HG03571 (cell line): ENCODE results near the gene CITED2.

Source experiments
- ATAC-seq: cut with Tn5 transposase; IDR thresholded peaks from one replicate; pipeline ENCODE4 v1.9.1; 2021; ENCODE audit not compliant: unreplicated experiment

The CITED2 gene

DNA sequence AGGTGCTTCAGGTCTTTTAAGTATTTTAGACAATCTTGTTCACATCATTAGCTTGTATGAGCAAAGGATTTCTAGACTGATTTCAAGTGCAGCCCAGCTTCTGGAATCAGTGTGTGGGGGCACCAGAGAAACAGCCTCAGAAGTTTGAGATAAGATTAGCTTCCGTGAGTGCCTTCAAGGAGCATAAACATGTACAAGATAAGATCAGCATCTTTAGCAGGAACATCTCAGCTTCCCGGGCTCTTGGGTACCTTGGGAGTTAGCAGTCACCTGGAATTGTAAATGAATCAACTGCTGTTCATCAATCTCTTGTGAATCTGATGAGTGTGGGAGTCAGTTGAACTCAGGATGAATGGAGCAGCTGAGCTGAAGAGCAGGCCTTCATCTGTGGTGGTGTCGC is 12.0 kb upstream of the CITED2 start:
- no peak for ATAC-seq

DNA sequence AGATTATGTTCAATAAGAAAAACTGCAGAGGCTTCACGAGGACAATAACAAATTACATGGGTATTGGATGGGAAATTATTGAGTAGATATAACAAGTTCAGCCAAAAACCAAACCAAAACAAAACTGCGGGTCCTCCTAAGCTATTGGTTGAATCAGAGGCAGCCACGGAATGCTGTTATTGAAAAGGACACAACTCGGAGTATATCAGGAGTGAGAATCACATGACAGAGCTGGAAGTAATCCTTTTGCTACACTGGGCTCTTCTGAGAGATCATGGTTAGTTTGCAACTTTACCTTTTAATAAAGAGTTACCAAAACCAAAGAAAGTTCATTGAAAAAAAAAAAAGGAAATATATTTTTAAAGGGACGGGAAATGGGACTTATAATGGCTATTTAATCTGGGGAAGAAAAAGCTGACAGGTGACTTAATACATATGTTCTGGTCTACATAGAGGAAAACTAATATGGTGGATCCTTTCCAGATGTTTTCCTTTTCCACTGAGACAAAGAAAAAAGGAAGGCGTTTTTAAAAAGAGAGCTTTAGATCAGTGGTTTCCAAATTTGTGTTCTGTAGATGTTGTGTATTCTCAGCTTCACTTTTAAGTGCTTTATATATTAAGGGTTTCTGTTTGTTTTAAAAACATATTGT is 6.9 kb upstream of the CITED2 start:
- ATAC-seq: no peak

DNA sequence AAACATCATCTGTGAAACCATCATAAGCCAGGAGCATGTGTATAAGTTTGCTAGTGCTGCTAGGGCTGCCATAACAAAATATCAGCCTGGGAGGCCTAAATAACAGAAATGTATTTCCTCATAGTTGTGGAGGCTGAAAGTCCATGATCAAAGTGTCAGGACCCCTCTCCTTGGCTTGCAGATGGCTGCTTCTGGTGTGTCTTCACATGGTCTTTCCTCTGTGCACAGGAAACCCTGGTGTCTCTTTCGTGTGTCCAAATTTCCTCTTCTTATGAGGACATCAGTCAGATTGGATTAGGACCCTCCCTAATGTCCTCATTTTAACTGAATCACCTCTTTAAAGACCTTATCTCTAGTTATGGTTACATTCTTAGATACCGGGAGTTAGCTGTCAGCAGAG is 6.2 kb upstream of the CITED2 start:
- no peak for ATAC-seq

DNA sequence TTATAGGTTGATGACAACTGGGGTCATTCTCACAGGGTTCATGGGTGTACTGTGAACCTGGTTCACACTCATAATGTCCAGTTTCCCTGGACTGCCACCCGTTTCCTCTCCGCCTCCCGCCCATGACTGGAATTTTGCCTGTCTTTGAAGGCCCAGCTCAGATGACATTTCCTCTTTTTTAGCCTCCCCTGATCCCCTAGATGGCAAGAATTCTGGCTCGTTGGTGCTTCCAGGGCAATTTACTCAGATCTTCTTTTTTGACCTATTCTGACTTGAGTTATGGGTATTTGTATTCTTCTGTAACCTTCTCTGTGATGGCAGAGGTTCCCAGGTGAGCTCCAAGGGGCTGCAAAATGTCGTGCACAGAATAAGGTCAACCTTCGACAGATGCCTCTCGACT is 5.7 kb upstream of the CITED2 start:
- no peak for ATAC-seq

DNA sequence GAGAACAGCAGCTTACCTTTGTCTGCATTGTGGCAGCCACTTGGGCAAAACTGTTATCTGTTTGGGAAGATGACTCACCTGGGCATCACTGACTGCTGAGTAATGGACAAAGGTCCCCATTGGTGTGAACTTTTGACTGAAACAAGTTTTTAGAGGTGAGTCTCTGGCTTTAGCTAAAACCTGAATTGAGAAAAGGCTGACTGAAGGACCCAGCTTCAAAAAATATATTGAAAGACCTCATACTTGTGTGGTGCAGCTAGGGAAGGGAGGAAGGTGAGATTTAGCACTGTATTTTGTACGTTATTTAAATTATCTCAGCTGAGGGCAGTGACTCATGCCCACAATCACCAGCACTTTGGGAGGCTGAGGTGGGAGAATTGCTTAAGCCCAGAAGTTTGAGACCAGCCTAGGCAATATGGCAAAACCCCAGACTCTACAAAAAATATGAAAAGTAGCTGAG is 4.5 kb upstream of the CITED2 start:
- ATAC-seq: no peak

DNA sequence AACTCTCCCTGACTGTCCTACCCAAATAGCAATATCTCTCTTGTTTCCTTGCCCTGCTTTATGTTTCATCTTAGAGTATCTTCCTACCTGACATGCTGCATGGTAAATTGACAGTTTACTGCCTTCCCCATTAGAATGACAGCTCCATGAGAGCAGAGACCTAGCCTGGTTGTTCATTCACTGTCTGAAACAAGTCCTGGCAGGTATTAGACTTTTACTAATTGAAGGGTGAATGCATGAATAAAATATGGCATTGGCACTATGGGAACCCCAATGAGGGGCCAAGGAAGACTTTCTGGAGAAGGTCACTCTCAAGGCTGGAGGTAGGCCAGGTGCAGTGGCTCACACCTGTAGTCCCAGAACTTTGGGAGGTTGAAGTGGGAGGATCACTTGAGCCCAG is 3.8 kb upstream of the CITED2 start:
- ATAC-seq: no peak

DNA sequence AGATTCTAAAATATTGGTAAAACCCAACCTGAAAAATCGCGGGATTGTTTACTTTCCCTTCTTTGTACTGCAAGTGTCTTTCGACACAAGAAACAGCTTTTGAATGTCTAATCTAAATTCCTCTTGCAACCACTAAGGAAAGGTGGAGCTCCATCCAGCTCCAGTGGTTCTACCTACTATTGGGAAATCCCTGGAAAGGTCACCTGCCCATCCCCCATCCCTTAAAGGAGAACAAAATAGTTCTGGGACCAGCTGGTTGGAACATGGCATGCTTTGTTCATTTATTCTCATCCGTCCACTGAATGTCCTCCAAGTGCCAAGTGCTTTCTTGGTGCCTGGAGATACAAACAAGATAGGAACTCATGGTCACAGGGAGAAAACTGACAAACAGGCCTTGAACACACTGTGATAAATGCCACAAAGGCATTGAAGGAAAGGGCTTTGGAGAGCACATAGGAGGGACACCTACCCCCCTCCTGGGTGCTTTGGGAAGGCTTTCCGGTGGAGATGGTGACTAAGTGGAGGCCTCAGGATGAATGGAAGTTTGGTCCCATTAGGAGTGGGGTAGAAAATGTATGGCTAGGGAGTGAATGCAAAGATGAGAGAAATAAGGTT is 2.3 kb upstream of the CITED2 start:
- no peak for ATAC-seq

DNA sequence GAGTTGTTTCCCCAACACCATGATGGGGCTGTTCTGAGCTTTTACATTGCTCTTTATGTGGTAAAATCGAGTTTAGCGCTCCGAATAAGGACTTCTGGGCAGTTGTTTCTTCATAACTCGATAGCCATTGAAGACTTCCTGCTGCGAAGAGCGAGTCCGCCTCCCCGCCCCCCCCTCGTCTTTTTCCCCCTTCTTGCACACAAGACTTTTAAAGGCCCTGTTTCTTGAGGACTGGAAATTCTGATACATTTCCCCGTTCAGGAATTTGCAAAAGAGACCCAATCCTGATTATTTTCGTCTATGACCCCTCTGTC is 1.5 kb upstream of the CITED2 start:
- ATAC-seq: no peak

DNA sequence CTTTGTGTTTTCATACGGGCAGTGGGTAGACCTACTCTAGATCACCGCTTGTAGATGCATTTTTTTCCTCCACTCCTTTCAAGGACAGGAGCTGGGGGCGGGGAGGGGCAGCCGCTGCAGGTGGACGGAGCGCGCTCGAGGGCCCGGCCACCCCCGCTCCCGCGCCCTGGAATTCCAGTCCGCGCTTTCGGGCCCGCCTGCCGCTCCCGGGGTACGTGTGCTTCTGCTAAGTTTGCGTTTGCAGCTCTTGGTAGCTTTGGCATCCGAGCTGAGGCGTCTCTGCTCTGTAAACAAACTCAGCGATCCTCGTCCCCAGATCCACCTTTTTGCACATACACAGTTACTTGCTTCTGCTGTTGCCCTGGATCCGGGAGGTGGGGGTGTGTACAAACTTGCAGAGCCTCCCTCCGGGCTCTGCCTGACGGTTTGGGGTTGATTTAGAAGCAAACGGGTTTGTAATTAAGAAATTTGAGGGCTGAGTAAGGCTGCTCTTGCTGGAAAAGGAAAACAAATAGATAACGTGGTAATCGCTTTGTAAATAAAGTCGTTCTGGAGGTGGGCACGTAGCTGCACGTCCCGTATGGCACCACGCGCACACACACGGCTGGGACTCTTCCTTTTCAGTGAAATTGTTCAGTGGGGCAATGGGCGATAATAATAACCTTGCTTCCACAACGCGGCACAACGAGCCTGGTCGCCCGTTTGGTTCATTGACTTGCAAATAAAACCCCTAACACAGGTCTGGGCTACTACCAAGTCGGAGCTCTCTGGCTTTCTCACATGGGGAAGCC is 973 bp upstream of the CITED2 start:
- peak; percentile 51 for ATAC-seq

DNA sequence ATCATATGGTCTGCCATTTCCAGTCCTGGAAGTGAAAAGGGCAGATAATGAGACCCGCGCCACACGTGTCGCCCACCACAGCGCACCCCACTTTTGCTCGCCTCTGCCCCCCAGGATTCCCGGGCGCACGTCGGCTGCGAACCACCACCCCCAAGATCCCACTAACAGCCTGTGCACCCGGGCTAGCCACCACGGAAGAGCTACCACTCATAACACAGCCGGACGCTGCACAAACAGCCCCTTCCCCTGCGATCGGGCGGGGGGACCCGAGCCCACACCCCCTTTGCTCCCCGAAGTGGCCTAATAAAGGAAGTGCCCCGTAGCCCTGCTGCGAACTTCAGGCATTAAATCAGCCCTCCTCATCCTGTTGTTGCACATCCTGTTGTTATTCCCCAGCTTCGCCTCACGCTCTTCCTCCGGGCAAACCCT is 506 bp downstream of the CITED2 start:
- peak; percentile 11 for ATAC-seq

DNA sequence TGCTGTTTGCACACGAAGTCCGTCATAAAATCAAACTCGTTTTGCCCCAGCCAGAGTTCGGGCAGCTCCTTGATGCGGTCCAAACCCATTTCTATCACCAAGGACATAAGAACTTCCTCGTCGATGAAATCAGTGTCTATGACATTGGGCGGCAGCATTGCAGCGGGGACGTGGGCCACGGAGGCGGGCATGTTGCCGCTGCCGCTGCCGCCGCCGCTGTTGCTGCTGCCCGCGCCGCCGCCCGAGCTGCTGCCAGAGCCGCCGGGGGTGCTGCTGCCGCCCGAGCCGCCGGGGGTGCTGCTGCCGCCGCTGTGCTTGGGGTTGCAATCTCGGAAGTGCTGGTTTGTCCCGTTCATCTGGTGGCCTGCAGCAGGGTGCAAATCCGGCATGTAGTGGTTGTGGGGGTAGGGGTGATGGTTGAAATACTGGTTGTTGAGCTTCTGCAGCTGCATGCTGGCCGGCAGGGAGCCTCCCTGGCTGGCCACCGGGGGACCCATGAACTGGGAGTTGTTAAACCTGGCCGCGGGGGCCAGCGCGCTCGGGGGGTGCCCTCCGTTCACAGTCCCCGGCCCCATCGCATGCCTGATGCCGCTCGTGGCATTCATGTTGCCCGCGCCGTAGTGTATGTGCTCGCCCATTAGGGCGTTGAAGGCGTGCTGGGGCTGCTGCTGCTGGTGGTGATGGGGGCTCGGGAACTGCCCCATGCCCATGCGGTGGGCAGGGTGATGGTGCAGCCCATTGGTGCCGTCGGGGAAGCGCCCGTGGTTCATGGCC is 1.1 kb downstream of the CITED2 start:
- ATAC-seq: peak; percentile 23

DNA sequence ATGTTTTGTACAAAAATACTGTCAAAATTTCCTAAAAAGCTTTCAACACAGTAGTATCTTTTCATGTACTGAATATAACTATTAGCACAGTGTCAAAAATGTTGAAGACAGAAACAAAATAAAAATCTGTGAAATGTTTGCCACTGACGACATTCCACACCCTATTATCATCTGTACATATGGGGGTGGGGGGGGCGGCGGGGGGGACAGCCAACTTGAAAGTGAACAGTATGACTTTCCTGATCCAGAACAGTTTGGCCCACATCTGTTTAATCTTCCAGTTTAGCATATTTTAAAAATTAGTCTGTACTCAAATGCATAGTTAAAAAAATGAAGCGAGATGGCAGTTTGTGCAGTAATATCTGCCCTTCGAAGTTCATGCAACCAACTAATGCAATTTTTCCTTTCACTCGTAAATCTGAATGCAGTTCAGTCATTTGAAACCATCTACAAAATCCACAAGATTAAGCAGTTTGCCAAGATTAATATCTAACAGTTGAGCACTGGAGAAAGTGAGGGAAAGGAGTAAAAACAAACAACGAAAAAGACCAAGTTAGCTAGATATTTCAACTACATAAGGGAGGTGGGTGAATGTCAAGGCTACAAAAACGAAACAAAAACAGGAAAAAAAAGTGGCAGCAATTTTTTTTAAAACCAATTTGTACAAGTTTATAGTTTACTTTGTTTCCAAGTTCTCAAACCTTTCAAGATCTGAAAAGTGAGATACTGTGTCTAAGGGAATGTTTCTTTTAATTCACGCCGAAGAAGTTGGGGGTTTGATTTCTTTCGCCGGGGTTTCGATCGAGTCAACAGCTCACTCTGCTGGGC is 1.9 kb downstream of the CITED2 start:
- ATAC-seq: no peak

DNA sequence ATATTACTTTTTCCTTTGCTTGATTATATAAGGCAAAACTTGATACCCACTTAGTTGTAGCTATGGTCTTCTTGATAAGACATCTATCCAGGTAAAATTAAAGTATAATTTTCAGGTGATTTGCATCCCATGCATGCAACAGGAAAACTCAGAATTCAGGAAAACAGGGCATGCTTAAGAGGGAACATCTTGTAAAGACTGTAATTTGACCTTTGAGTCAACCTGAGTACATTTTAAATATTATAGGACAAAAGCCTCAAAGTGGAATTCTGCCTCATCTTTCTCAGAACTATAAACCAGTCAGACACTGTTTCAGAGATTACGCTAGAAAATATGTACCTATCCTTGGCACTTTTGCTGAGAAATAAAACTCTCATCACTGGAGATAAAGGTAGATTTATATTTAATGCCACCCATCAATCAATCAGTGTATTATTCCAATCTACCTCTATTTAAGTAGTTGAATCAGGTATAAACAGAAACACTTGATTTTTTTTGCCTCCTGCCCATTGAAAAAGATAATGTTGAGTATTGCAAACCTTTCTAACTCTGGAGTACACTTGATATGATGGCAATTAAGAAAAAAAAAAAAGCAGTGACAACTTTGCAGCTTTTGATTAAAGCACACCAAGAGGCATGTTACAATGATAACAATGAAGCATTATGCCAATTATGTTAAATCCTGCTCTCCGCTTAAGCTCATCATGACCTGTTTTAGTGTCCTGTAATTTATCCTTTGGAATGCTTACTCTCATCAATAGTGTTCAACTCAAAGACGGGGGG is 2.8 kb downstream of the CITED2 start:
- no peak for ATAC-seq

DNA sequence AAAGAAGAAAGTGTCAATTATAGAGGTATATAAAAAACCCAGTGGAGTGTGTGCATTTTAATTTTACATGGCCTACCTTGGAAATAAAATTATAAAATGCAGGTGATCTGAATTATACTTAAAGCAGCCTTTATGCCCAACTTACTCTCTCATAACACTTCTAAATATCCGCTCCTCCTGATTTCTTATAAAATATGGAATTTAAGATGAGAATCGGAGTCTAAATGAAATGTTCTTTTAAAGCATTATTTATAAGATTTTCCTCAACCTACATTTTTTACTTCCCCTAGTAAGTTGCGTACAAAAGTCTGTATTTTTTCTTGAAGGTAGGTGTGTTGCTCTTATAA is 3.5 kb downstream of the CITED2 start:
- no peak for ATAC-seq

DNA sequence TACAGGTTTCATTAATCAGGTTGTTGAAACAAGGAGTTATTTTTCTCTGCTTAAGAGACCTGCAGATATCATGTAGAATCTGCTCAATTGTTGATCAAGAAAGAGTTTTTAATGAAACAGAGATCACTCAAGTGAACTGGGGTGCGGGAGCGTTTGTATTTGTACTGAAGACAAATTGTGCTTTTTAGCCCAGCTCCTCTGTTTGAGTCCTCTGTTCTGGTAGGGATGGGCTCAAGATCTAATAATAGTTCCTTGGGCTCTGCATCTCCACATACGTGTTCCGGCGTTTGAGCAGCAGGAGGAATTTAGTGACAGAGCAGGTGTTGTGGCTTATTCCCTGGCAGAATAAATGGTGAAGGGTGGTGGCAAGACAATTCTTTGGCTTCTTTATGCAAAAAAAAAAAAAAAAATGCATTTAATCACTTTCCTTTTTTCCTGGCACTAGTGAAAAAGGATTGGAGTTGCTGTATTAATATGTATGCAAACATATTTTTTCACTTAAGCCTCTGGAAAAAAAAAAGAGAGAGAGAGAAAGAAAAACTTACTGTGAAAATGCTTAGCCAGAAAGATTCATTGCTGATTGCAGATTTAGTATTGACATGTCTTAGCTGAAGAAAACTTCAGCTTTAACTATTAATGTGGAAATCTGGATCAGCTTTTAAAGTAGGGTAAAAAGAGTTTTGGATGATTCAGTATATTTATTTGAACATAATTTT is 4.0 kb downstream of the CITED2 start:
- no peak for ATAC-seq

DNA sequence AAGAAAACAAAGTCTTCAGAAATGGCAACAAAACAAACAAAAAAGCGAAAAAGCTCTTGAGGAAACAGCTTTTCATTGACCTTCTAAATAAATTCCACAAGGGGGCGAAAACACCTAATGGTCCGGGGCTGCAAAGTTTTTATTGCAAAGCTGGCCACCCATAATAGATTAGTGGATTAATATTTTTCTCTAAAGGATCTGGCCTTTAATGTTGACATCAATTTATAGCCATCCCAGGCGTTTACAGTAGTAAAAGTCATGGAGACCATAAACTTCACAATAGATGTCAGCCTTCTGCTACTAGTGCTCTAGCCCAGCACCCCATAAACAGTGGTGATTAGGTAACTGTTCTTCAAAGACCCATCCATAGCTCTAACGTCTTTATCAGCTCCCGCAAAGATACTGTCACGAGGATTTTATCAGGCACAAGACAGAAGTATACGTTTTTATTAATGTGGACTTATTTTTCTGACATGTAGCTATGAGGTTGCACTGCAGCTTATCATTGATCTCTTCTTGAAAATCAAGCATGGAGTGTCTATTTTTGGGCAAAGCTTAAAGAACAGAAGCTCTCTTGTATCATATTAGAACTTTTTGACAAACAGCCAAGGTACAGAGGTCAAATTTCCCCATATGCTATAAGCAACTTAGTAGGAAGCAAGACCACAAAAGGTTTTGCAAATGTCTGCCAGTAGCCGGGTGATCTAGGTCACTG is 4.7 kb downstream of the CITED2 start:
- no peak for ATAC-seq

DNA sequence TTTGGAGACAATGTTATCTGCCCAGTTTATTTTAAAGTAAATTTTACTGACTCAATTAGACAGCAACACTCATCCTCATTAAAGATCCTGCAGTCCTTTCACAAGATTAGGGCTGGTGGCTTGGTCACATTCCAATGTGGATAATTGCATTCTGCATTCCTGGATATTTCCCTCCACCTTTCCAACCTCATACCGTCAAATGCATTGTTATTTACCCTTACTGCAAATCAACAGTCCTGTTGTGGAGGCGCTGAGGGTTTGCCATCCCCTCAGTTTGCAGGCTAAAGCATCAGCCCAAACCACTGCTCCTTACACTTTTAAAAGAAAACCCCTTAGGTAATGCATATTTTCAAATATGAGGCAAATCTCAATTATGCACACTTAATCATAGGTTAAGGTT is 5.4 kb downstream of the CITED2 start:
- no peak for ATAC-seq

DNA sequence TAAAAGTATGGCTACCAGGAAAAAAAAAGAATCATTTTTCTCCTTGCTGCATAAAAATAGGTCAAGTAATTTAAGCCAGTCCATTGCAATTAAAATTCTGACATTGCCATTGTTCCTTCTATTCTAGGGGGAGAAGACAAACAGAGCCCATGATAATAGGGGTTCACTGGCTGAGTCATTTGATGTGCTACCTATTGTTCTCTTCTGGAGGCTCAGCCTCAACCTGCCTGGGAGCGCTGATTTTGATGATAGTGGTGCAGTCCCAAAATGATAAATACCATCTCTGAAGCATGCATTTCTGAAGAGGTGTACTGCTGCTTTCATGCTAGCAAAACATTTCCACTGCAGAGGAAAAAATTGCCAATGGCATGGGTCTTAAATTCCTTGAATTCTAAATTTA is 5.8 kb downstream of the CITED2 start:
- ATAC-seq: no peak

DNA sequence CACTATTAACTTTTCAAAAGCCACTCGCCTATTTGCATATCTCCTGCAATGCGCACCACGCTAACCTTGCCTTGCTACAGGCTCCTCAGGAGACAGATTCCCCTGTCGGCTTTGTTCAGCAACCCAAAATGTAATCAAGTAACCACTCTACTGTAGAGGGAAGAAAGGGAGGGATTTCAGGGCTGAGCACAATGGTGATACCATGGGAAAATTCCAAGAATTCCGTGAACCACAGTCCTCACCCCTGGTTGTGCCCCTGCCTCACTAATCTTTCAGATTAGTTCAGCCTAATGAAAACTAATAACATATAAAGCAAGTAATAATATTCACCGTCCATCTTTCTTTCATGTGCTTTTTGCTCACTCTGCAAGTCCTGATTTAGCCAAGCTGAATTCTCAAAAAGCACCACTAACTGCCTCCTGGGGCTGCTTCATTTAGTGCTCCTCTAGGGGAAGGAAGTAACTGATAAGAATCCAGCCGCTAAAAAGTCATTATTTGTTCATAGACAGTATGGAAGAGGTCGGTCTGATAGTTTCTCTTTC is 6.6 kb downstream of the CITED2 start:
- no peak for ATAC-seq
